Chondrocyte (in vitro differentiated cells): ENCODE results near the gene RPS3. TPM values are rescaled to one million over a fixed set of nuclear protein-coding genes. Genes with fewer than 3 reads are reported as not detected.
A peak's percentile ranks its signal among the peaks of the same experiment; 100 is the strongest.

Experiments
- DNase-seq: peaks from one replicate; pipeline ENCODE4 v3.0.0; 2021; ENCODE audit warnings: mixed read lengths, low spot score
- H3K27ac Mint-ChIP-seq: one replicate; pipeline ENCODE4 v1.8.0; 2021; ENCODE audit warnings: mild to moderate bottlenecking, moderate library complexity, mixed read lengths; ENCODE audit not compliant: unreplicated experiment
- H3K27me3 Mint-ChIP-seq: 2 replicates; pipeline ENCODE4 v1.8.0; 2021; ENCODE audit warnings: low read depth, mixed read lengths
- H3K36me3 Mint-ChIP-seq: 2 replicates; pipeline ENCODE4 v1.8.0; 2021; ENCODE audit warnings: low read depth, mixed read lengths
- H3K4me1 Mint-ChIP-seq: 2 replicates; pipeline ENCODE4 v1.8.0; 2021; ENCODE audit warnings: low read depth, mild to moderate bottlenecking, mixed read lengths
- H3K4me3 Mint-ChIP-seq: one replicate; pipeline ENCODE4 v1.8.0; 2021; ENCODE audit warnings: mild to moderate bottlenecking, moderate library complexity, mixed read lengths; ENCODE audit not compliant: unreplicated experiment
- H3K9me3 Mint-ChIP-seq: 2 replicates; pipeline ENCODE4 v1.8.0; 2021; ENCODE audit warnings: low read depth, mixed read lengths
- CTCF ChIP-seq: fragments of 200-600 bp; sonication (generic); IDR thresholded peaks from 2 replicates; pipeline ENCODE4 v1.5.0; 2021; ENCODE audit warnings: antibody characterized with exemption, mild to moderate bottlenecking, moderate library complexity
- long read RNA-seq: library from polyadenylated mRNA; stranded (forward); transcript quantifications from one replicate; pipeline ENCODE4 v2.0.0, GENCODE V29; 2021
- total RNA-seq: library from RNA; stranded (reverse); gene quantifications from 3 replicates; pipeline ENCODE4 v1.2.1, GENCODE V29; 2021

RPS3 gene
- 1,466 to 1,585 TPM (median 1,486 TPM) in 3 replicates for total RNA-seq
- long read RNA-seq, transcript RPS3-217 (7 exons, 2,097 nt): major isoform, 684 of 731 reads
- long read RNA-seq, transcript RPS3-218 (6 exons, 737 nt): minor isoform, 5 of 731 reads
- long read RNA-seq, partial matches to known transcripts: 28 of 731 reads
- long read RNA-seq, other reads (novel, unspliced or antisense): 6 of 731 reads

- Mint-ChIP-seq H3K4me1 (peaks cover 45% of the 10 kb centered on the region), H3K27ac (peak within 1 kb of the TSS; percentile 96), H3K9me3 (no peaks in the 10 kb centered on the region), H3K27me3 (no peaks in the 10 kb centered on the region), H3K4me3 (peak within 1 kb of the TSS; percentile 95), H3K36me3 (peaks cover 34% of the 10 kb centered on the region)
- peak; percentile 64 for TF ChIP-seq CTCF
- peak; percentile 95 for DNase-seq
Measured at GRCh38 chr11:75399344-75400145, at the start of gene RPS3. Gene RPS3 (plus strand): TSS chr11:75399518. CDS start chr11:75399548, 30 bp downstream.

- H3K36me3 Mint-ChIP-seq: no peaks in the 10 kb centered on the region
- no peak for TF ChIP-seq CTCF
- H3K4me3 Mint-ChIP-seq: no peak overlapping the region
- peaks cover 50% of the 10 kb centered on the region for H3K4me1 Mint-ChIP-seq
- no peak for DNase-seq
- H3K9me3 Mint-ChIP-seq: no peaks in the 10 kb centered on the region
- H3K27ac Mint-ChIP-seq: peak overlapping the region; percentile 64
- no peaks in the 10 kb centered on the region for H3K27me3 Mint-ChIP-seq
Measured at GRCh38 chr11:75349521-75350116, 49.7 kb upstream of the RPS3 start.

- H3K4me1 Mint-ChIP-seq: peaks cover 50% of the 10 kb centered on the region
- DNase-seq: no peak
- no peak for TF ChIP-seq CTCF
- H3K27me3 Mint-ChIP-seq: no peaks in the 10 kb centered on the region
- no peaks in the 10 kb centered on the region for H3K9me3 Mint-ChIP-seq
- H3K36me3 Mint-ChIP-seq: no peaks in the 10 kb centered on the region
- peak overlapping the region; percentile 64 for H3K27ac Mint-ChIP-seq
- H3K4me3 Mint-ChIP-seq: peak overlapping the region; percentile 77
Measured at GRCh38 chr11:75350122-75350742, 49.1 kb upstream of the RPS3 start.

- peak overlapping the region; percentile 64 for H3K27ac Mint-ChIP-seq
- H3K36me3 Mint-ChIP-seq: no peaks in the 10 kb centered on the region
- H3K4me3 Mint-ChIP-seq: peak overlapping the region; percentile 77
- H3K27me3 Mint-ChIP-seq: no peaks in the 10 kb centered on the region
- H3K9me3 Mint-ChIP-seq: no peaks in the 10 kb centered on the region
- peak; percentile 46 for TF ChIP-seq CTCF
- no peak for DNase-seq
- H3K4me1 Mint-ChIP-seq: peaks cover 50% of the 10 kb centered on the region
Measured at GRCh38 chr11:75350743-75351540, 48.4 kb upstream of the RPS3 start.
